B cell (primary cell): ENCODE data around the gene TNFAIP8L3.

Experiments
- CTCF ChIP-seq: fragments of 200-600 bp; IDR thresholded peaks from one replicate; pipeline ENCODE4 v1.8.0; 2022; ENCODE audit warnings: antibody characterized with exemption, mild to moderate bottlenecking
- EZH2 ChIP-seq: IDR thresholded peaks from 2 replicates; pipeline ENCODE4 v1.6.1; 2012; ENCODE audit warnings: borderline replicate concordance, low read depth, mild to moderate bottlenecking, moderate library complexity, low read length; ENCODE audit not compliant: insufficient read depth, poor library complexity, severe bottlenecking

- TF ChIP-seq CTCF (no peak), EZH2 (no peak)
Measured at GRCh38 chr15:51054535-51054934, 40.2 kb downstream of the TNFAIP8L3 start.
